Measurements from ENCODE around the gene RPL4.

DNA sequence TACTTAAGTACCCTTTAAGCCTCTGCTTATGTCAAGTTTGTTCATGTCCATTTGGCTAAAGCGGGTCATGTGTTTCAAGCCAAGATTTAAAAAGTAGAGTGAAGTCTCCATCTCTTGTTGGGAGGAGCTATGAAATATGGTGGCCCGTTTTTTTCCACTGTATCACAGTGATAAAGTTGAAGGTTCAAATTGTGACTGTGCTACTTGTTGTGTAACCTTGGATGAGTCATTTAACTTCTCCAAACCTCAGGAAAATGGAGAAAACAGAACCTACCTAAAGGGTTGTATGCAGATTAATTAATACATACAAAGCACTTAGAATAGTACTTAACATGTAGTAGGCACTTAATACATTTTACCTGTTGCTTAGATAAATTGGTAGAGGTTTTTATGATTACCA, 50.5 kb downstream of the RPL4 start:
- TF ChIP-seq EZH2 (IDR thresholded peaks at IDR 0.05; ENCODE audit: low read depth, low read length, severe bottlenecking) (no peak), POLR2A (IDR thresholded peaks at IDR 0.05; ENCODE audit: control extremely low read depth in 1 of 2, low read depth in 2 of 2, low read length in 2 of 2) (no peak), ASH2L (IDR thresholded peaks at IDR 0.05; ENCODE audit: low read length) (no peak), JUN (IDR thresholded peaks at IDR 0.05; ENCODE audit: low read depth, low read length) (no peak), YY1 (IDR thresholded peaks at IDR 0.05; ENCODE audit: low read depth, low read length) (no peak), TAF7 (optimal IDR thresholded peaks at IDR 0.05; ENCODE audit: borderline replicate concordance, low read depth, low read length) (no peak), CBX8 (IDR thresholded peaks at IDR 0.05; ENCODE audit: borderline replicate concordance, low read depth, low read length) (no peak), GABPA (IDR thresholded peaks at IDR 0.05; ENCODE audit: borderline replicate concordance, insufficient read depth, low read length) (no peak), POLR2AphosphoS5 (IDR thresholded peaks at IDR 0.05; ENCODE audit: low read depth, low read length) (no peak), BRCA1 (IDR thresholded peaks at IDR 0.05; ENCODE audit: low read depth, low read length) (no peak), RBBP5 (IDR thresholded peaks at IDR 0.05; ENCODE audit: borderline replicate concordance, low read depth, low read length) (no peak), RFX5 (IDR thresholded peaks at IDR 0.05; ENCODE audit: borderline replicate concordance, low read depth, low read length) (no peak), RAD21 (IDR thresholded peaks at IDR 0.05 in 1 of 2, conservative IDR thresholded peaks at IDR 0.05 in 1 of 2; ENCODE audit: low read depth in 2 of 2, low read length in 2 of 2) (no peak)
- TF ChIP-seq, protein P1, sequence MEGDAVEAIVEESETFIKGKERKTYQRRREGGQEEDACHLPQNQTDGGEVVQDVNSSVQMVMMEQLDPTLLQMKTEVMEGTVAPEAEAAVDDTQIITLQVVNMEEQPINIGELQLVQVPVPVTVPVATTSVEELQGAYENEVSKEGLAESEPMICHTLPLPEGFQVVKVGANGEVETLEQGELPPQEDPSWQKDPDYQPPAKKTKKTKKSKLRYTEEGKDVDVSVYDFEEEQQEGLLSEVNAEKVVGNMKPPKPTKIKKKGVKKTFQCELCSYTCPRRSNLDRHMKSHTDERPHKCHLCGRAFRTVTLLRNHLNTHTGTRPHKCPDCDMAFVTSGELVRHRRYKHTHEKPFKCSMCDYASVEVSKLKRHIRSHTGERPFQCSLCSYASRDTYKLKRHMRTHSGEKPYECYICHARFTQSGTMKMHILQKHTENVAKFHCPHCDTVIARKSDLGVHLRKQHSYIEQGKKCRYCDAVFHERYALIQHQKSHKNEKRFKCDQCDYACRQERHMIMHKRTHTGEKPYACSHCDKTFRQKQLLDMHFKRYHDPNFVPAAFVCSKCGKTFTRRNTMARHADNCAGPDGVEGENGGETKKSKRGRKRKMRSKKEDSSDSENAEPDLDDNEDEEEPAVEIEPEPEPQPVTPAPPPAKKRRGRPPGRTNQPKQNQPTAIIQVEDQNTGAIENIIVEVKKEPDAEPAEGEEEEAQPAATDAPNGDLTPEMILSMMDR (IDR thresholded peaks at IDR 0.05; ENCODE audit: control extremely low read depth in 1 of 3, insufficient read depth in 1 of 3, low read depth in 1 of 3, low read length in 3 of 3) = no peak
